Prostate gland (tissue), 2 donors: Measurements from ENCODE around the gene TBRG1.
A peak's percentile ranks its signal among the peaks of the same experiment; 100 is the strongest.

ENCODE experiments used
- POLR2A ChIP-seq: fragments of 450-650 bp; IDR thresholded peaks from one replicate; pipeline ENCODE4 v1.6.1; 2016; ENCODE audit warnings: antibody characterized with exemption, mild to moderate bottlenecking
- POLR2AphosphoS5 ChIP-seq: sonication (generic); formaldehyde crosslinking; IDR thresholded peaks from one replicate; pipeline ENCODE4 v1.6.1; 2017; ENCODE audit warnings: antibody characterized with exemption
- TF ChIP-seq, protein P1 (sequence below), 4 experiments: fragments of 200-600 bp in 2 of 4; fragments of 450-650 bp in 2 of 4; sonication (generic) in 2 of 4; IDR thresholded peaks; 1 replicate in 3 of 4; 2 replicates in 1 of 4; pipeline ENCODE4 v1.5.1; 2016 to 2019; ENCODE audit warnings: antibody characterized with exemption in 4 of 4, mild to moderate bottlenecking in 2 of 4, moderate library complexity in 2 of 4

DNA sequence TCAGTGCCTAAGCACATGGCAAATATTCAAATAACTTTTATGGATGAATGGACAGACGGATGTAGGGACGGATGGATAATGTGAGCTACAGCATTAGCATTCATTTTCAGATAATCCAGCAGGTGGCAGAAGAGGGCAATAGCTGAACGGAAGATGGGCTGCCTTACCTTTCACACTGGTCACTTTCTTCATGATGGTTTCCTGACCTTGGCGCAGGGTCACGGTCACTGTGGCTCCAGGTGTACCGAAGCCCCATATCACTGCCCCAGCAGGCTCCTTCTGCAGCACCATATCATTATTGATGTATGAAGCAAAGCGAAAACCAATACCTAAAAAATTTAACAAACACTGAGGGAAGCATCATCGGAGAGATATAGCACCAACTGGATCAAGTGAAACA, 46.5 kb downstream of the TBRG1 start:
- TF ChIP-seq, protein P1, sequence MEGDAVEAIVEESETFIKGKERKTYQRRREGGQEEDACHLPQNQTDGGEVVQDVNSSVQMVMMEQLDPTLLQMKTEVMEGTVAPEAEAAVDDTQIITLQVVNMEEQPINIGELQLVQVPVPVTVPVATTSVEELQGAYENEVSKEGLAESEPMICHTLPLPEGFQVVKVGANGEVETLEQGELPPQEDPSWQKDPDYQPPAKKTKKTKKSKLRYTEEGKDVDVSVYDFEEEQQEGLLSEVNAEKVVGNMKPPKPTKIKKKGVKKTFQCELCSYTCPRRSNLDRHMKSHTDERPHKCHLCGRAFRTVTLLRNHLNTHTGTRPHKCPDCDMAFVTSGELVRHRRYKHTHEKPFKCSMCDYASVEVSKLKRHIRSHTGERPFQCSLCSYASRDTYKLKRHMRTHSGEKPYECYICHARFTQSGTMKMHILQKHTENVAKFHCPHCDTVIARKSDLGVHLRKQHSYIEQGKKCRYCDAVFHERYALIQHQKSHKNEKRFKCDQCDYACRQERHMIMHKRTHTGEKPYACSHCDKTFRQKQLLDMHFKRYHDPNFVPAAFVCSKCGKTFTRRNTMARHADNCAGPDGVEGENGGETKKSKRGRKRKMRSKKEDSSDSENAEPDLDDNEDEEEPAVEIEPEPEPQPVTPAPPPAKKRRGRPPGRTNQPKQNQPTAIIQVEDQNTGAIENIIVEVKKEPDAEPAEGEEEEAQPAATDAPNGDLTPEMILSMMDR (IDR thresholded peaks at IDR 0.05): peak; percentile 65 to 82 (median 74)
- TF ChIP-seq POLR2A: no peak
- TF ChIP-seq POLR2AphosphoS5: peak; percentile 19
